GM23338 (cell line): ENCODE measurements around the gene MYOM3.

ENCODE experiments used
- CREB1 ChIP-seq: fragments of 250-450 bp; sonication (Bioruptor Pico); IDR thresholded peaks from 2 replicates; pipeline ENCODE4 v1.5.0; 2020; ENCODE audit warnings: low read depth, mild to moderate bottlenecking, moderate library complexity
- EZH2 ChIP-seq: fragments of 200-600 bp; sonication (generic); IDR thresholded peaks from one replicate; pipeline ENCODE4 v1.8.0; 2017; ENCODE audit warnings: antibody characterized with exemption, mild to moderate bottlenecking, low read depth; ENCODE audit not compliant: unreplicated experiment
- EZH2phosphoT487 ChIP-seq: fragments of 200-600 bp; sonication (generic); IDR thresholded peaks from one replicate; pipeline ENCODE4 v1.8.1; 2018; ENCODE audit warnings: antibody characterized with exemption; ENCODE audit not compliant: unreplicated experiment
- JUNB ChIP-seq: IDR thresholded peaks from one replicate; pipeline ENCODE4 v1.6.1; 2016; ENCODE audit warnings: antibody characterized with exemption; ENCODE audit not compliant: unreplicated experiment
- NANOG ChIP-seq: IDR thresholded peaks from 2 replicates; pipeline ENCODE4 v1.6.1; 2016; ENCODE audit warnings: antibody characterized with exemption, borderline replicate concordance
- POLR2AphosphoS5 ChIP-seq: IDR thresholded peaks from 2 replicates; pipeline ENCODE4 v1.6.1; 2016; ENCODE audit warnings: antibody characterized with exemption, low read depth
- ZNF114 ChIP-seq: fragments of 250-450 bp; sonication (Bioruptor Pico); IDR thresholded peaks from 2 replicates; pipeline ENCODE4 v1.5.0; 2020; ENCODE audit warnings: mild to moderate bottlenecking, moderate library complexity
- ZNF331 ChIP-seq: fragments of 250-450 bp; sonication (Bioruptor Pico); IDR thresholded peaks from 2 replicates; pipeline ENCODE4 v1.5.0; 2020; ENCODE audit warnings: low read depth, mild to moderate bottlenecking, moderate library complexity
- TF ChIP-seq, protein P1 (sequence below), 2 experiments: fragments of 200-600 bp in 1 of 2; sonication (generic) in 1 of 2; conservative IDR thresholded peaks; 2 replicates each; pipeline versions ENCODE4 v1.5.1 to v1.6.1; 2016 to 2017; ENCODE audit warnings: antibody characterized with exemption in 2 of 2, low read depth in 2 of 2, mild to moderate bottlenecking in 2 of 2, moderate library complexity in 1 of 2
- TF ChIP-seq, protein P2 (sequence below): IDR thresholded peaks from one replicate; pipeline ENCODE4 v1.6.1; 2018; ENCODE audit warnings: antibody characterized with exemption; ENCODE audit not compliant: unreplicated experiment
- TF ChIP-seq, protein P3 (sequence below): IDR thresholded peaks from 2 replicates; pipeline ENCODE4 v1.6.1; 2016; ENCODE audit warnings: antibody characterized with exemption

DNA sequence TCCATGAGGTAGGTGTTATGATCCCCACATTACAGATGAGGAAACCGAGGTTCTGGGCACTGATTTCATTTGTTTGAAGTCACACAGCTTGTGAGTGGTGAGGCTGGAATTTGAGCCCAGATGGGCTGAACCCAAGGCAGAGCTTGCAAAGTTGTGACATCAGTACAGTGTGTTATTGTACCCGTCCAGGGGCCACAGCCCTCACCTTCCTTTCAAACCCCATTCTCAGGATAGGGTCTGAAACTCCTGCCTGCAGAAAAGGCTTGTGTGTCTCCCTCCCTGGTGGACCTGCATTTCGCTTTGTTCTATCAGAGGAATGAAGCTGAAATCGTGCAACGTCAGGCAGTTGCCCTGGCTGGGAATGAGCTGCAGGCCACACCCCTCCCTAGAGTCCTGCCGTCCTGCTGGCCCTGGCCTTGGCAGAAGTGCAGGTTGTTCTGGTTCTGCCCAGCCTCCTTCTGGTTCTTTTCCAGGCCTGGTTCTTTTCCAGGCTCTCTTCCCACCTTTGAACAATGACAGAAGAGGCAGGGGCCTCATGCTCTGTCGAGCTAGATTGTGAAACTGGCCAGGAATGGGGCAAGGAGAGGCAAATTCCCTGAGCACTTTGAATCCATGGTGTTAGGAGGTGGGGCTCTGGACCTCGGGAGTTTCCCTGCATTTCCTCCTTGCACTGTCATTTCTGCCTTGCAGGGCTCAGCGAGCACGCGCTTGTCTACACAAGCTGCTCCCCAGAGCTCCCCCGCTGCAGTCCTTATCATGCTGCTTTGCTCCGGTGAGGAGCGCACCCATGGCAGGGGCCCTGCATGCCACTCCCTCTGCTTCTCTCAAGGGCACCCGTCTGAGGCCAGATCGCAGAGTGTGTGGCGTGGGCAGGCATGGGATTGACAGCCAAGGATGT, 8.2 kb upstream of the MYOM3 start:
- TF ChIP-seq EZH2 (no peak), POLR2AphosphoS5 (no peak), EZH2phosphoT487 (no peak), NANOG (no peak), CREB1 (CRISPR knock-in tag) (no peak), ZNF331 (no peak), ZNF114 (CRISPR knock-in tag) (no peak), JUNB (no peak)
- TF ChIP-seq, protein P1, sequence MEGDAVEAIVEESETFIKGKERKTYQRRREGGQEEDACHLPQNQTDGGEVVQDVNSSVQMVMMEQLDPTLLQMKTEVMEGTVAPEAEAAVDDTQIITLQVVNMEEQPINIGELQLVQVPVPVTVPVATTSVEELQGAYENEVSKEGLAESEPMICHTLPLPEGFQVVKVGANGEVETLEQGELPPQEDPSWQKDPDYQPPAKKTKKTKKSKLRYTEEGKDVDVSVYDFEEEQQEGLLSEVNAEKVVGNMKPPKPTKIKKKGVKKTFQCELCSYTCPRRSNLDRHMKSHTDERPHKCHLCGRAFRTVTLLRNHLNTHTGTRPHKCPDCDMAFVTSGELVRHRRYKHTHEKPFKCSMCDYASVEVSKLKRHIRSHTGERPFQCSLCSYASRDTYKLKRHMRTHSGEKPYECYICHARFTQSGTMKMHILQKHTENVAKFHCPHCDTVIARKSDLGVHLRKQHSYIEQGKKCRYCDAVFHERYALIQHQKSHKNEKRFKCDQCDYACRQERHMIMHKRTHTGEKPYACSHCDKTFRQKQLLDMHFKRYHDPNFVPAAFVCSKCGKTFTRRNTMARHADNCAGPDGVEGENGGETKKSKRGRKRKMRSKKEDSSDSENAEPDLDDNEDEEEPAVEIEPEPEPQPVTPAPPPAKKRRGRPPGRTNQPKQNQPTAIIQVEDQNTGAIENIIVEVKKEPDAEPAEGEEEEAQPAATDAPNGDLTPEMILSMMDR (conservative IDR thresholded peaks at IDR 0.05; ENCODE audit: low read depth in 2 of 2) = no peak
- TF ChIP-seq, protein P2, sequence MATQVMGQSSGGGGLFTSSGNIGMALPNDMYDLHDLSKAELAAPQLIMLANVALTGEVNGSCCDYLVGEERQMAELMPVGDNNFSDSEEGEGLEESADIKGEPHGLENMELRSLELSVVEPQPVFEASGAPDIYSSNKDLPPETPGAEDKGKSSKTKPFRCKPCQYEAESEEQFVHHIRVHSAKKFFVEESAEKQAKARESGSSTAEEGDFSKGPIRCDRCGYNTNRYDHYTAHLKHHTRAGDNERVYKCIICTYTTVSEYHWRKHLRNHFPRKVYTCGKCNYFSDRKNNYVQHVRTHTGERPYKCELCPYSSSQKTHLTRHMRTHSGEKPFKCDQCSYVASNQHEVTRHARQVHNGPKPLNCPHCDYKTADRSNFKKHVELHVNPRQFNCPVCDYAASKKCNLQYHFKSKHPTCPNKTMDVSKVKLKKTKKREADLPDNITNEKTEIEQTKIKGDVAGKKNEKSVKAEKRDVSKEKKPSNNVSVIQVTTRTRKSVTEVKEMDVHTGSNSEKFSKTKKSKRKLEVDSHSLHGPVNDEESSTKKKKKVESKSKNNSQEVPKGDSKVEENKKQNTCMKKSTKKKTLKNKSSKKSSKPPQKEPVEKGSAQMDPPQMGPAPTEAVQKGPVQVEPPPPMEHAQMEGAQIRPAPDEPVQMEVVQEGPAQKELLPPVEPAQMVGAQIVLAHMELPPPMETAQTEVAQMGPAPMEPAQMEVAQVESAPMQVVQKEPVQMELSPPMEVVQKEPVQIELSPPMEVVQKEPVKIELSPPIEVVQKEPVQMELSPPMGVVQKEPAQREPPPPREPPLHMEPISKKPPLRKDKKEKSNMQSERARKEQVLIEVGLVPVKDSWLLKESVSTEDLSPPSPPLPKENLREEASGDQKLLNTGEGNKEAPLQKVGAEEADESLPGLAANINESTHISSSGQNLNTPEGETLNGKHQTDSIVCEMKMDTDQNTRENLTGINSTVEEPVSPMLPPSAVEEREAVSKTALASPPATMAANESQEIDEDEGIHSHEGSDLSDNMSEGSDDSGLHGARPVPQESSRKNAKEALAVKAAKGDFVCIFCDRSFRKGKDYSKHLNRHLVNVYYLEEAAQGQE = no peak
- TF ChIP-seq, protein P3, sequence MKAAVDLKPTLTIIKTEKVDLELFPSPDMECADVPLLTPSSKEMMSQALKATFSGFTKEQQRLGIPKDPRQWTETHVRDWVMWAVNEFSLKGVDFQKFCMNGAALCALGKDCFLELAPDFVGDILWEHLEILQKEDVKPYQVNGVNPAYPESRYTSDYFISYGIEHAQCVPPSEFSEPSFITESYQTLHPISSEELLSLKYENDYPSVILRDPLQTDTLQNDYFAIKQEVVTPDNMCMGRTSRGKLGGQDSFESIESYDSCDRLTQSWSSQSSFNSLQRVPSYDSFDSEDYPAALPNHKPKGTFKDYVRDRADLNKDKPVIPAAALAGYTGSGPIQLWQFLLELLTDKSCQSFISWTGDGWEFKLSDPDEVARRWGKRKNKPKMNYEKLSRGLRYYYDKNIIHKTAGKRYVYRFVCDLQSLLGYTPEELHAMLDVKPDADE = no peak
